H1 (cell line): ENCODE results near the gene TRAPPC5. TPM values are rescaled to one million over a fixed set of nuclear protein-coding genes. Genes with fewer than 3 reads are reported as not detected.
A peak's percentile ranks its signal among the peaks of the same experiment; 100 is the strongest.

Experiments used
- CTCF ChIA-PET: fragments of 300-600 bp; sonication (Branson Sonifier 250); formaldehyde crosslinking; loops from one replicate; lab custom pipeline; 2021; ENCODE audit not compliant: partially characterized antibody; lab: Charles Lee
- POLR2A ChIA-PET: fragments of 300-600 bp; sonication (Branson Sonifier 250); formaldehyde crosslinking; loops from one replicate; lab custom pipeline; 2021; ENCODE audit warnings: inconsistent platforms; ENCODE audit not compliant: partially characterized antibody; lab: Charles Lee
- DNase-seq, 2 experiments: peaks; one replicate each; pipeline versions ENCODE4 v3.0.0 to v3.0.0-alpha.2; 2010 to 2022; ENCODE audit warnings: low spot score in 2 of 2, low read depth in 1 of 2, mixed read lengths in 1 of 2
- FAIRE-seq: peaks from 2 replicates; lab custom pipeline; 2011; peaks lifted over from hg19 to GRCh38; lab: Jason Lieb, UNC
- H2AFZ ChIP-seq: 2 replicates; pipeline ENCODE4 v1.8.1; 2012; ENCODE audit warnings: low read length, inconsistent platforms
- H2AK5ac ChIP-seq: 2 replicates; pipeline ENCODE4 v1.6.1; 2013; ENCODE audit warnings: low read depth, low read length
- H2BK120ac ChIP-seq: replicated peaks from 2 replicates; pipeline ENCODE3; 2013; ENCODE audit warnings: low read depth, low read length, inconsistent platforms
- H2BK12ac ChIP-seq: 2 replicates; pipeline ENCODE4 v1.6.1; 2013; ENCODE audit warnings: low read depth, low read length
- H2BK15ac ChIP-seq: 2 replicates; pipeline ENCODE4 v1.6.1; 2013; ENCODE audit warnings: low read length
- H2BK20ac ChIP-seq: 2 replicates; pipeline ENCODE4 v1.6.1; 2013; ENCODE audit warnings: low read length
- H2BK5ac ChIP-seq: 2 replicates; pipeline ENCODE4 v1.6.1; 2013; ENCODE audit warnings: low read depth, low read length
- H3K14ac ChIP-seq: 2 replicates; pipeline ENCODE4 v1.6.1; 2013; ENCODE audit warnings: inconsistent platforms; ENCODE audit not compliant: insufficient read length
- H3K18ac ChIP-seq: 2 replicates; pipeline ENCODE4 v1.6.1; 2013; ENCODE audit warnings: low read length; ENCODE audit errors: extremely low read depth
- H3K23ac ChIP-seq: 2 replicates; pipeline ENCODE4 v1.6.1; 2013; ENCODE audit warnings: inconsistent platforms; ENCODE audit not compliant: insufficient read length
- H3K23me2 ChIP-seq: 2 replicates; pipeline ENCODE4 v1.6.1; 2013; ENCODE audit warnings: low read depth, low read length
- H3K27ac ChIP-seq: 2 replicates; pipeline ENCODE4 v1.6.1; 2011; ENCODE audit warnings: low read depth, low read length, inconsistent platforms
- H3K27me3 ChIP-seq, 4 experiments: replicated peaks in 1 of 4; 1 replicate in 1 of 4; 2 replicates in 3 of 4; pipeline versions ENCODE4 v1.6.1 to v1.8.1; 2011 to 2013; ENCODE audit warnings: low read length in 3 of 4, mild to moderate bottlenecking in 3 of 4, inconsistent platforms in 2 of 4, mixed read lengths in 2 of 4, moderate library complexity in 1 of 4; ENCODE audit not compliant: control insufficient read depth in 3 of 4, insufficient read depth in 3 of 4; ENCODE audit errors: extremely low read depth in 1 of 4
- H3K36me3 ChIP-seq, 4 experiments: 2 replicates each; pipeline versions ENCODE4 v1.6.1 to v1.8.1; 2011 to 2013; ENCODE audit warnings: mild to moderate bottlenecking in 4 of 4, low read length in 3 of 4, moderate library complexity in 2 of 4, control low read depth in 1 of 4, inconsistent platforms in 1 of 4; ENCODE audit not compliant: insufficient read depth in 4 of 4, control insufficient read depth in 2 of 4
- H3K4ac ChIP-seq: replicated peaks from 2 replicates; pipeline ENCODE3; 2013; ENCODE audit warnings: low read length, low read depth, mixed read lengths, inconsistent platforms; ENCODE audit not compliant: insufficient read length
- H3K4me1 ChIP-seq, 4 experiments: replicated peaks in 1 of 4; 1 replicate in 1 of 4; 2 replicates in 3 of 4; pipeline versions ENCODE4 v1.6.1 to v1.8.1; 2011 to 2013; ENCODE audit warnings: low read length in 3 of 4, inconsistent platforms in 2 of 4, mixed read lengths in 1 of 4; ENCODE audit not compliant: insufficient read depth in 4 of 4, control insufficient read depth in 3 of 4
- H3K4me2 ChIP-seq, 2 experiments: 2 replicates each; pipeline versions ENCODE4 v1.6.1 to v1.8.1; 2011 to 2013; ENCODE audit warnings: low read depth in 2 of 2, low read length in 2 of 2, control low read depth in 1 of 2, inconsistent platforms in 1 of 2, mild to moderate bottlenecking in 1 of 2; ENCODE audit not compliant: insufficient read depth in 1 of 2
- H3K4me3 ChIP-seq, 4 experiments: fragments of 200-600, 300-600 bp in 1 of 4; sonication (generic), shearing (Covaris generic), sonication (Bioruptor Twin) in 1 of 4; 2 replicates each; pipeline versions ENCODE4 v1.5.1 to v1.8.1; 2011 to 2016; ENCODE audit warnings: low read length in 4 of 4, low read depth in 3 of 4, control low read depth in 2 of 4, inconsistent platforms in 2 of 4, mild to moderate bottlenecking in 2 of 4, mixed read lengths in 1 of 4, moderate library complexity in 1 of 4; ENCODE audit not compliant: insufficient read depth in 2 of 4; ENCODE audit errors: extremely low read depth in 1 of 4
- H3K56ac ChIP-seq: replicated peaks from 2 replicates; pipeline ENCODE3; 2013; ENCODE audit warnings: low read depth, mild to moderate bottlenecking, mixed read lengths, low read length, inconsistent platforms; ENCODE audit not compliant: insufficient read length
- H3K79me1 ChIP-seq: 2 replicates; pipeline ENCODE4 v1.6.1; 2013; ENCODE audit warnings: low read depth, low read length, control low read depth
- H3K79me2 ChIP-seq, 2 experiments: 2 replicates each; pipeline versions ENCODE4 v1.6.1 to v1.8.1; 2012 to 2013; ENCODE audit warnings: low read length in 2 of 2, mild to moderate bottlenecking in 2 of 2, inconsistent platforms in 1 of 2; ENCODE audit not compliant: insufficient read depth in 2 of 2, control insufficient read depth in 1 of 2
- H3K9ac ChIP-seq, 4 experiments: replicated peaks in 1 of 4; 1 replicate in 1 of 4; 2 replicates in 3 of 4; pipeline versions ENCODE4 v1.6.1 to v1.8.1; 2011 to 2013; ENCODE audit warnings: low read depth in 3 of 4, low read length in 3 of 4, control low read depth in 2 of 4, mild to moderate bottlenecking in 2 of 4, moderate library complexity in 2 of 4, inconsistent platforms in 1 of 4; ENCODE audit errors: extremely low read depth in 1 of 4
- H3K9me3 ChIP-seq, 2 experiments: 2 replicates each; pipeline versions ENCODE4 v1.6.1 to v1.8.1; 2012 to 2013; ENCODE audit warnings: mild to moderate bottlenecking in 2 of 2, moderate library complexity in 2 of 2, control low read depth in 1 of 2, inconsistent platforms in 1 of 2, low read depth in 1 of 2, low read length in 1 of 2, mixed read lengths in 1 of 2; ENCODE audit not compliant: insufficient read depth in 2 of 2
- H4K20me1 ChIP-seq, 2 experiments: replicated peaks in 1 of 2; 2 replicates each; pipeline versions ENCODE3 to v1.8.1; 2011 to 2013; ENCODE audit warnings: inconsistent platforms in 2 of 2, low read length in 2 of 2, mild to moderate bottlenecking in 1 of 2; ENCODE audit not compliant: insufficient read depth in 2 of 2, control insufficient read depth in 1 of 2
- H4K5ac ChIP-seq: 2 replicates; pipeline ENCODE4 v1.6.1; 2013; ENCODE audit warnings: low read length, low read depth, mixed read lengths, inconsistent platforms; ENCODE audit not compliant: insufficient read length
- H4K8ac ChIP-seq: 2 replicates; pipeline ENCODE4 v1.8.0; 2013; ENCODE audit warnings: mild to moderate bottlenecking, moderate library complexity, low read length, inconsistent platforms; ENCODE audit not compliant: insufficient read depth; ENCODE audit errors: extremely low read depth
- H4K91ac ChIP-seq: replicated peaks from 2 replicates; pipeline ENCODE3; 2013; ENCODE audit warnings: low read length, mixed read lengths, inconsistent platforms; ENCODE audit not compliant: insufficient read length
- KDM1A ChIP-seq: fragments of 200-600, 300-600 bp; sonication (generic); IDR thresholded peaks from 2 replicates; pipeline ENCODE4 v1.7.1; 2016; ENCODE audit warnings: mild to moderate bottlenecking, low read length, borderline replicate concordance
- SP2 ChIP-seq: IDR thresholded peaks from 2 replicates; pipeline ENCODE4 v1.6.1; 2012; ENCODE audit warnings: mild to moderate bottlenecking, low read length, inconsistent platforms
- WGBS, 2 experiments: shearing (Covaris generic) in 1 of 2; methylation state at CpG; one replicate each; pipeline versions ENCODE4 v1.1.6 to v1.1.7; 2013 to 2015; ENCODE audit warnings: low lambda C conversion rate in 2 of 2, mixed read lengths in 2 of 2, inconsistent platforms in 1 of 2, low coverage in 1 of 2, missing lambda C conversion rate in 1 of 2; ENCODE audit not compliant: insufficient replicate concordance in 2 of 2, insufficient coverage in 1 of 2, insufficient read length in 1 of 2; ENCODE audit errors: extremely low coverage in 1 of 2, missing lambda C conversion rate in 1 of 2; 5-methylcytosine and 5-hydroxymethylcytosine counted together
- polyA plus RNA-seq, 7 experiments: library from polyadenylated mRNA; depleted of rRNA in 3 of 7; stranded (reverse) in 5 of 7; unstranded in 2 of 7; fragments of >200 nt in 5 of 7; fragments of 200-250 nt in 2 of 7; gene quantifications; 1 replicate in 5 of 7; 2 replicates in 1 of 7; 4 replicates in 1 of 7; pipeline versions ENCODE4 v1.2.1 to v1.2.3, GENCODE V29; 2011 to 2013; ENCODE audit warnings: missing spikeins in 2 of 7, mixed read lengths in 2 of 7
- total RNA-seq: library from RNA; stranded (reverse); fragmentation: NEBNext Ultra II Directional; extraction: Animal tissue kit (Norgen Biotek cat#: 25700); gene quantifications from 2 replicates; pipeline ENCODE4 v1.2.1, GENCODE V29; 2021

TRAPPC5 gene
- total and polyA plus RNA-seq, 2 of the 8 experiments (the other 6 are each of a cell fraction or from before 2014, with no cell fraction given), result 109 to 120 TPM

DNA sequence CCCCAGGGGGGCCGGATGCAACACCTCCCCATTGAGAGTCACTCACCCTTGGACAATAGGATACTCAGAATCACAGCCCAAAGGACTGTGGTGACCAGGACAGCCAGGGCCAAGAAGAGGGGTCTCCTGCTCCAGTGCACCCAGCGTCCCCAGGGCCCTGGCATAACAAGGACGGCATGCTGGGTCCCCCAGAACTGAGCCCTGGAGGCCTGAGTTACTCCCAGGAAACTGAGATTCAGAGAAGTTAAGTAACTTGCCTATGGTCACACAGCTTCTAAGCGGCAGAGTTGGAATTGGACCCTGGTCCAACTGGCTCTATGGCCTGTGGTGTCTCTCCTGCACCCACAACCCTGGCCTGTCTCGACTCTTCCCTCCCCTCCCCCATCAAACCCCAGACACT lies 51.0 kb downstream of the TRAPPC5 start:
- TF ChIP-seq SP2 (no peak), KDM1A (peak; percentile 50; the same call in 1 of the 2 replicates)
- Histone ChIP-seq H3K9me3 (no peaks in the 10 kb centered on the region), H3K4ac (no peak overlapping the region), H4K20me1 (peaks cover 0 to 3% of the 10 kb centered on the region in 2 experiments), H2BK12ac (no peak overlapping the region), H3K4me1 (peaks cover 0 to 15% (median 9%) of the 10 kb centered on the region in 4 experiments; a peak in 6 of 7 replicates), H3K36me3 (no peaks in the 10 kb centered on the region), H3K79me1 (no peaks in the 10 kb centered on the region), H2BK15ac (no peak overlapping the region), H3K79me2 (no peaks in the 10 kb centered on the region), H3K4me3 (no peak overlapping the region), H2BK5ac (no peak overlapping the region), H3K14ac (no peak overlapping the region), H4K8ac (no peak overlapping the region; the same call in 1 of the 2 replicates), H3K4me2 (no peak overlapping the region), H3K9ac (no peak overlapping the region), H2AK5ac (no peak overlapping the region), H4K91ac (no peak overlapping the region), H2BK20ac (no peak overlapping the region), H3K23me2 (peaks cover 8% of the 10 kb centered on the region; the same call in 1 of the 2 replicates), H3K18ac (no peak overlapping the region), H3K27me3 (peaks cover 27 to 45% (median 44%) of the 10 kb centered on the region in 4 experiments), H3K23ac (no peak overlapping the region), H2BK120ac (no peak overlapping the region), H2AFZ (no peak overlapping the region), H3K56ac (no peak overlapping the region), H4K5ac (no peak overlapping the region), H3K27ac (no peak overlapping the region)
- DNase-seq (no peak), FAIRE-seq (no peak)
- CTCF ChIA-PET, result no interaction called here
- POLR2A ChIA-PET, result interaction anchor here (0.5 kb wide), 1 partner anchor 208 kb away, joined by 5 read pairs; no protein-coding TSS in a partner anchor
- 79% methylated on average over 5 of the region's 5 CpGs; no CpG with 5 or more reads in 1 of the 2 experiments for WGBS, 2 experiments
